Kidney tubule cell (primary cell): ENCODE measurements around the gene WFDC10B.
"Not testable (repeated sequence)": the region's sequence is repeated elsewhere in the genome, so short reads cannot be mapped to it uniquely, and the experiment has no call there.

ENCODE experiments used
- DNase-seq: peaks from one replicate; pipeline ENCODE4 v3.0.0-alpha.2; 2018; ENCODE audit warnings: low spot score

WFDC10B gene

GRCh38 chr20:45647441-45648050 lies 57.3 kb downstream of the WFDC10B start:
- no peak for DNase-seq

GRCh38 chr20:45646875-45647274 lies 57.9 kb downstream of the WFDC10B start:
- DNase-seq = no peak

- not testable (repeated sequence) for DNase-seq
Measured at GRCh38 chr20:45645869-45646268, 59.0 kb downstream of the WFDC10B start.

- DNase-seq = not testable (repeated sequence)
Measured at GRCh38 chr20:45641076-45641475, 63.7 kb downstream of the WFDC10B start.

GRCh38 chr20:45639687-45640086 lies 65.1 kb downstream of the WFDC10B start:
- DNase-seq = no peak

GRCh38 chr20:45636513-45636912 lies 68.3 kb downstream of the WFDC10B start:
- DNase-seq = no peak
